ENCODE results near the gene KRT83. TPM values are rescaled to one million over a fixed set of nuclear protein-coding genes. Genes with fewer than 3 reads are reported as not detected.
A peak's percentile ranks its signal among the peaks of the same experiment; 100 is the strongest.

KRT83 gene
- total and polyA plus RNA-seq, 2 donors (not counting 1 experiment from before 2014, with no cell fraction given), result not detected

DNA sequence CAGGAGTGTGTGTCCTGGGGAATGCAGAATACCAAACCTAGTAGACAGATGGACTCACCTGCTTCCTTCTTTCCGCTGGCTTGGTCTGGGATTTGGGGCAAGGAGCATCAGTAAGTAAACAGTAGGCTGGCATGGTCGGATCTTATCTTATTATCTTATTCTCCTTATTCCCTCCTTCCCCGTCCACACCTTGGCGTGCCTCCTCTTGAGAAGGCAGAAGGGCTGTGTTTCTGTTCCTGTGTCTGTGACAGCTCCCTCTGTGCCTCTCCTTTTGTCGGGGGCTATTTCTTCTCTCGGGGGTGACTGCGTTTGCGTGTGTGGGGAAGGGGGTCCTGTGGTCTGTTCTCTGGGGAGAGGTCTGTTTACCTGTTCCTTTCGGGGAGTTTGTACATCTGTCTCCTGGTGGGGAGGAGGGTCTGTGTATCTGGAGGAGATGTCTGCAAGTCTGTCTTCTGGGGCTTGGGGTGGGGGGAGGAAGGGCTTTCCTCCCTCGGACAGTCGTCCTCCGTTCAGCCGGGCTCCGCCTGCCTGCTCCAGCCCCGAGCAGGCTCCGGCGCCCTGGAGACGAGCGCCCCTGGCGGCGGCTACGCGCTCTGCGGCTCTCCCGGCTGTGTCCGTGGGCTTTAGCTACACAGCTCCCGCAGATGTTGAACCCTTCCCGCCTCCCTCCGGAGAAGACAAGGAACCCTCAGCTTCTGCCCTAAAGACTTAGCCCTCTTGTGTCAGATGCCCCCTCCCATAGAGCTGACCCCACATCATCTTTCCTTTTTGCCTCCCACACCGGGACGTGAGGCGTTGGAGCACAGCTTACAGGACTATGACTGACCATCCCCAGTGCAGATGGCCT, 42.4 kb downstream of the KRT83 start:
- no peak for TF ChIP-seq EZH2 (IDR thresholded peaks at IDR 0.05; ENCODE audit: borderline replicate concordance, insufficient read depth, low read depth, low read length, poor library complexity, severe bottlenecking)
- TF ChIP-seq, protein P1, sequence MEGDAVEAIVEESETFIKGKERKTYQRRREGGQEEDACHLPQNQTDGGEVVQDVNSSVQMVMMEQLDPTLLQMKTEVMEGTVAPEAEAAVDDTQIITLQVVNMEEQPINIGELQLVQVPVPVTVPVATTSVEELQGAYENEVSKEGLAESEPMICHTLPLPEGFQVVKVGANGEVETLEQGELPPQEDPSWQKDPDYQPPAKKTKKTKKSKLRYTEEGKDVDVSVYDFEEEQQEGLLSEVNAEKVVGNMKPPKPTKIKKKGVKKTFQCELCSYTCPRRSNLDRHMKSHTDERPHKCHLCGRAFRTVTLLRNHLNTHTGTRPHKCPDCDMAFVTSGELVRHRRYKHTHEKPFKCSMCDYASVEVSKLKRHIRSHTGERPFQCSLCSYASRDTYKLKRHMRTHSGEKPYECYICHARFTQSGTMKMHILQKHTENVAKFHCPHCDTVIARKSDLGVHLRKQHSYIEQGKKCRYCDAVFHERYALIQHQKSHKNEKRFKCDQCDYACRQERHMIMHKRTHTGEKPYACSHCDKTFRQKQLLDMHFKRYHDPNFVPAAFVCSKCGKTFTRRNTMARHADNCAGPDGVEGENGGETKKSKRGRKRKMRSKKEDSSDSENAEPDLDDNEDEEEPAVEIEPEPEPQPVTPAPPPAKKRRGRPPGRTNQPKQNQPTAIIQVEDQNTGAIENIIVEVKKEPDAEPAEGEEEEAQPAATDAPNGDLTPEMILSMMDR (IDR thresholded peaks at IDR 0.05), result peak; percentile 93
- intact Hi-C loops (cut with micrococcal nuclease), result no loop called here
- Histone ChIP-seq H3K27ac (ENCODE audit: low read length in 2 of 2) (no peak overlapping the region), H3K9ac (ENCODE audit: low read length) (no peak overlapping the region), H3K4me1 (ENCODE audit: control insufficient read depth in 2 of 2, insufficient read depth in 2 of 2, low read length in 2 of 2) (peaks cover 4% of the 10 kb centered on the region in 2 donors), H3K27me3 (replicated peaks in 1 of 4; ENCODE audit: control extremely low read depth in 1 of 4, control insufficient read depth in 3 of 4, insufficient read depth in 4 of 4, low read length in 3 of 4) (peaks cover 0 to 29% (median 5%) of the 10 kb centered on the region in 4 experiments), H2AFZ (ENCODE audit: insufficient read depth, low read depth, low read length, poor library complexity, severe bottlenecking) (peak overlapping the region; percentile 52), H3K79me2 (ENCODE audit: control insufficient read depth, insufficient read depth, low read length) (no peaks in the 10 kb centered on the region), H4K20me1 (ENCODE audit: control insufficient read depth, insufficient read depth, low read length, poor library complexity, severe bottlenecking) (no peaks in the 10 kb centered on the region), H3K9me3 (ENCODE audit: control extremely low read depth in 1 of 3, control insufficient read depth in 2 of 3, insufficient read depth in 1 of 3, low read length in 2 of 3) (no peaks in the 10 kb centered on the region), H3K4me2 (replicated peaks; ENCODE audit: low read depth, low read length, poor library complexity, severe bottlenecking) (peak overlapping the region; percentile 31), H3K4me3 (ENCODE audit: control extremely low read depth in 1 of 5, extremely low read depth in 1 of 5, insufficient read depth in 1 of 5, low read depth in 2 of 5, low read length in 4 of 5) (no peak overlapping the region), H3K36me3 (replicated peaks in 1 of 2; ENCODE audit: control extremely low read depth in 1 of 2, control insufficient read depth in 1 of 2, extremely low read depth in 1 of 2, insufficient read depth in 2 of 2, low read length in 1 of 2) (no peaks in the 10 kb centered on the region)
- Mint-ChIP-seq H3K9me3 (ENCODE audit: insufficient read depth) (no peaks in the 10 kb centered on the region), H3K27ac (no peak overlapping the region), H3K4me1 (peaks cover 6% of the 10 kb centered on the region), H3K27me3 (peaks cover 61% of the 10 kb centered on the region), H3K4me3 (no peak overlapping the region)
- POLR2A ChIA-PET, result no interaction called here
- 16% methylated on average over 27 of the region's 32 CpGs for WGBS (ENCODE audit: insufficient coverage)
- peak; percentile 81 for ATAC-seq (ENCODE audit: low read depth)
- CTCF ChIA-PET, result interaction anchor here (0.7 to 2.8 kb wide), 16 partner anchors 7 to 102 kb away, joined by 3 to 11 read pairs (median 3); no protein-coding TSS in a partner anchor
- DNase-seq, result peak; percentile 64
